Measurements from ENCODE around the gene BATF3. TPM values are rescaled to one million over a fixed set of nuclear protein-coding genes. Genes with fewer than 3 reads are reported as not detected.

Gene BATF3
- total RNA-seq, 3 donors from 2014 or later, result 0.38 to 2.9 (median 1.6) TPM

- ATAC-seq (no peak), DNase-seq (no peak)
- H3K9me3 ChIP-seq, result no peaks in the 10 kb centered on the region
- H3K4me3 ChIP-seq, result no peak overlapping the region
- no peaks in the 10 kb centered on the region for H3K36me3 ChIP-seq (ENCODE audit: low read depth)
- intact Hi-C loops (cut with DNase I, micrococcal nuclease), result no loop called here
- H3K4me1 ChIP-seq (ENCODE audit: low read depth), result peaks cover 12% of the 10 kb centered on the region
- TF ChIP-seq CTCF (IDR thresholded peaks at IDR 0.05), result no peak
Measured at GRCh38 chr1:212696721-212697331, 2.8 kb downstream of the BATF3 start.

GRCh38 chr1:212692774-212693644 is 6.6 kb downstream of the BATF3 start:
- intact Hi-C loops (cut with DNase I, micrococcal nuclease), result no loop called here
- no peak for ATAC-seq
- Histone ChIP-seq H3K36me3 (ENCODE audit: low read depth) (no peaks in the 10 kb centered on the region), H3K4me3 (no peak overlapping the region), H3K9me3 (no peaks in the 10 kb centered on the region), H3K4me1 (ENCODE audit: low read depth) (no peaks in the 10 kb centered on the region)
- DNase-seq, result no peak
- TF ChIP-seq CTCF (IDR thresholded peaks at IDR 0.05), result no peak

GRCh38 chr1:212691561-212692071 is 8.0 kb downstream of the BATF3 start:
- H3K4me1 ChIP-seq (ENCODE audit: low read depth), result no peaks in the 10 kb centered on the region
- intact Hi-C loops (cut with DNase I, micrococcal nuclease), result no loop called here
- no peak overlapping the region for H3K4me3 ChIP-seq
- TF ChIP-seq CTCF (IDR thresholded peaks at IDR 0.05), result no peak
- no peak for DNase-seq
- H3K36me3 ChIP-seq (ENCODE audit: low read depth), result no peaks in the 10 kb centered on the region
- no peaks in the 10 kb centered on the region for H3K9me3 ChIP-seq
- ATAC-seq, result no peak

- no peaks in the 10 kb centered on the region for H3K9me3 ChIP-seq
- no peak for TF ChIP-seq CTCF (IDR thresholded peaks at IDR 0.05)
- no peak for ATAC-seq
Measured at GRCh38 chr1:212690816-212691403, 8.7 kb downstream of the BATF3 start.

GRCh38 chr1:212689758-212690529 is 9.7 kb downstream of the BATF3 start:
- ATAC-seq (no peak), DNase-seq (no peak)
- Histone ChIP-seq H3K4me3 (no peak overlapping the region), H3K9me3 (no peaks in the 10 kb centered on the region), H3K36me3 (ENCODE audit: low read depth) (no peaks in the 10 kb centered on the region), H3K4me1 (ENCODE audit: low read depth) (no peaks in the 10 kb centered on the region)
- intact Hi-C loops (cut with DNase I, micrococcal nuclease), result no loop called here
- no peak for TF ChIP-seq CTCF (IDR thresholded peaks at IDR 0.05)

More at GRCh38 chr1:212690816-212691403, 8.7 kb downstream of the BATF3 start:
- H3K36me3 ChIP-seq (ENCODE audit: low read depth), result no peaks in the 10 kb centered on the region
- intact Hi-C loops (cut with DNase I, micrococcal nuclease), result no loop called here
- H3K4me3 ChIP-seq, result no peak overlapping the region
- no peaks in the 10 kb centered on the region for H3K4me1 ChIP-seq (ENCODE audit: low read depth)
- DNase-seq, result no peak
